A549 (cell line): ENCODE data around the gene TP53BP1. TPM values are rescaled to one million over a fixed set of nuclear protein-coding genes. Genes with fewer than 3 reads are reported as not detected.

Experiments
- polyA plus RNA-seq, 4 experiments: library from polyadenylated mRNA; depleted of rRNA in 3 of 4; stranded (reverse); fragments of >200 nt; fragmentation: RNase III in 1 of 4; extraction: RNeasy Plus Mini Kit Qiagen cat#74134 plus additional on column Dnase treatment in 1 of 4; gene quantifications; 2 replicates in 3 of 4; 3 replicates in 1 of 4; pipeline ENCODE4 v1.2.3, GENCODE V29; 2011 to 2017

TP53BP1 gene
- polyA plus RNA-seq, 2 of the 4 experiments (the other 2 are of a cell fraction): 25.0 to 49.8 TPM

Other genes with a start within 250 kb of the TP53BP1 start
- not detected in 2 replicates for gene TGM5, start 226.2 kb downstream of the TP53BP1 start, polyA plus RNA-seq (2011; rRNA removed)
- not detected in 3 replicates for gene TGM5, start 226.2 kb downstream of the TP53BP1 start, polyA plus RNA-seq (2017; fragmentation: RNase III; extraction: RNeasy Plus Mini Kit Qiagen cat#74134 plus additional on column Dnase treatment)
- not detected in 2 replicates for gene TGM7, start 190.9 kb downstream of the TP53BP1 start, polyA plus RNA-seq (2011; rRNA removed)
- gene TGM7, start 190.9 kb downstream of the TP53BP1 start, polyA plus RNA-seq (2017; fragmentation: RNase III; extraction: RNeasy Plus Mini Kit Qiagen cat#74134 plus additional on column Dnase treatment): not detected in 3 replicates
- gene LCMT2, start 162.6 kb downstream of the TP53BP1 start, polyA plus RNA-seq (2011; rRNA removed): 9.7 and 12.8 TPM in 2 replicates
- 5.9 to 8.3 TPM (median 7.5 TPM) in 3 replicates for gene LCMT2, start 162.6 kb downstream of the TP53BP1 start, polyA plus RNA-seq (2017; fragmentation: RNase III; extraction: RNeasy Plus Mini Kit Qiagen cat#74134 plus additional on column Dnase treatment)
- 10.7 and 13.8 TPM in 2 replicates for gene ZSCAN29, start 122.1 kb downstream of the TP53BP1 start, polyA plus RNA-seq (2011; rRNA removed)
- gene ZSCAN29, start 122.1 kb downstream of the TP53BP1 start, polyA plus RNA-seq (2017; fragmentation: RNase III; extraction: RNeasy Plus Mini Kit Qiagen cat#74134 plus additional on column Dnase treatment): 12.7 to 14.4 TPM (median 13.7 TPM) in 3 replicates
- 10.4 and 12.4 TPM in 2 replicates for gene TUBGCP4, start 122.1 kb downstream of the TP53BP1 start, polyA plus RNA-seq (2011; rRNA removed)
- gene TUBGCP4, start 122.1 kb downstream of the TP53BP1 start, polyA plus RNA-seq (2017; fragmentation: RNase III; extraction: RNeasy Plus Mini Kit Qiagen cat#74134 plus additional on column Dnase treatment): 6.5 to 6.7 TPM (median 6.6 TPM) in 3 replicates
- 0.43 and 0.48 TPM in 2 replicates for gene MAP1A, start 24.5 kb upstream of the TP53BP1 start, polyA plus RNA-seq (2011; rRNA removed)
- gene MAP1A, start 24.5 kb upstream of the TP53BP1 start, polyA plus RNA-seq (2017; fragmentation: RNase III; extraction: RNeasy Plus Mini Kit Qiagen cat#74134 plus additional on column Dnase treatment): 0.46 to 0.54 TPM (median 0.52 TPM) in 3 replicates
- gene PPIP5K1, start 97.1 kb upstream of the TP53BP1 start, polyA plus RNA-seq (2011; rRNA removed): 19.2 and 19.6 TPM in 2 replicates
- 9.3 to 9.7 TPM (median 9.5 TPM) in 3 replicates for gene PPIP5K1, start 97.1 kb upstream of the TP53BP1 start, polyA plus RNA-seq (2017; fragmentation: RNase III; extraction: RNeasy Plus Mini Kit Qiagen cat#74134 plus additional on column Dnase treatment)
- gene CKMT1B, start 100.9 kb upstream of the TP53BP1 start, polyA plus RNA-seq (2011; rRNA removed): 2.6 TPM in 2 replicates
- 1.9 to 4.1 TPM (median 2.6 TPM) in 3 replicates for gene CKMT1B, start 100.9 kb upstream of the TP53BP1 start, polyA plus RNA-seq (2017; fragmentation: RNase III; extraction: RNeasy Plus Mini Kit Qiagen cat#74134 plus additional on column Dnase treatment)
- 0.09 and 0.27 TPM in 2 replicates for gene STRC, start 125.6 kb upstream of the TP53BP1 start, polyA plus RNA-seq (2011; rRNA removed)
- 0.07 to 0.08 TPM in 2 of 3 replicates, not detected in the other for gene STRC, start 125.6 kb upstream of the TP53BP1 start, polyA plus RNA-seq (2017; fragmentation: RNase III; extraction: RNeasy Plus Mini Kit Qiagen cat#74134 plus additional on column Dnase treatment)
- 2.0 and 2.7 TPM in 2 replicates for gene CATSPER2, start 155.7 kb upstream of the TP53BP1 start, polyA plus RNA-seq (2011; rRNA removed)
- gene CATSPER2, start 155.7 kb upstream of the TP53BP1 start, polyA plus RNA-seq (2017; fragmentation: RNase III; extraction: RNeasy Plus Mini Kit Qiagen cat#74134 plus additional on column Dnase treatment): 1.2 to 2.0 TPM (median 1.2 TPM) in 3 replicates
- 3.0 and 3.7 TPM in 2 replicates for gene CKMT1A, start 200.7 kb upstream of the TP53BP1 start, polyA plus RNA-seq (2011; rRNA removed)
- gene CKMT1A, start 200.7 kb upstream of the TP53BP1 start, polyA plus RNA-seq (2017; fragmentation: RNase III; extraction: RNeasy Plus Mini Kit Qiagen cat#74134 plus additional on column Dnase treatment): 1.5 to 2.9 TPM (median 1.6 TPM) in 3 replicates